T-helper 17 cell (primary cell): ENCODE measurements around the gene CRABP2. TPM values are rescaled to one million over a fixed set of nuclear protein-coding genes. Genes with fewer than 3 reads are reported as not detected.

Experiments used
- ATAC-seq: fragments of 150-1000 bp; cut with Tn5 transposase; 2 replicates; pipeline ENCODE4 v1.10.0; 2021; ENCODE audit warnings: mild to moderate bottlenecking, moderate library complexity
- DNase-seq, 3 donors: peaks; one replicate each; pipeline versions ENCODE4 v3.0.0 to v3.0.0-alpha.2; 2020 to 2021
- H3K9me3 ChIP-seq: one replicate; pipeline ENCODE4 v1.7.0; 2013; ENCODE audit warnings: low read length, mild to moderate bottlenecking; ENCODE audit not compliant: control insufficient read depth, poor library complexity, severe bottlenecking
- H3K27ac Mint-ChIP-seq: one replicate; pipeline ENCODE4 v1.8.0; 2022; ENCODE audit warnings: mild to moderate bottlenecking, moderate library complexity, mixed read lengths
- H3K27me3 Mint-ChIP-seq: one replicate; pipeline ENCODE4 v1.8.0; 2022; ENCODE audit warnings: mixed read lengths
- H3K36me3 Mint-ChIP-seq: one replicate; pipeline ENCODE4 v1.8.0; 2022; ENCODE audit warnings: low read depth, mixed read lengths
- H3K4me1 Mint-ChIP-seq: one replicate; pipeline ENCODE4 v1.8.0; 2022; ENCODE audit warnings: mild to moderate bottlenecking, mixed read lengths
- H3K4me3 Mint-ChIP-seq: one replicate; pipeline ENCODE4 v1.8.0; 2022; ENCODE audit warnings: mild to moderate bottlenecking, moderate library complexity, mixed read lengths
- total RNA-seq, 4 donors: library from RNA in 2 of 4; stranded (reverse) in 2 of 4; gene quantifications; one replicate each; pipeline ENCODE4 v1.2.3 and lab custom pipeline; 2022 to 2026

CRABP2 gene
- total RNA-seq, 2 donors from 2014 or later = 1.5 to 4.5 TPM

DNA sequence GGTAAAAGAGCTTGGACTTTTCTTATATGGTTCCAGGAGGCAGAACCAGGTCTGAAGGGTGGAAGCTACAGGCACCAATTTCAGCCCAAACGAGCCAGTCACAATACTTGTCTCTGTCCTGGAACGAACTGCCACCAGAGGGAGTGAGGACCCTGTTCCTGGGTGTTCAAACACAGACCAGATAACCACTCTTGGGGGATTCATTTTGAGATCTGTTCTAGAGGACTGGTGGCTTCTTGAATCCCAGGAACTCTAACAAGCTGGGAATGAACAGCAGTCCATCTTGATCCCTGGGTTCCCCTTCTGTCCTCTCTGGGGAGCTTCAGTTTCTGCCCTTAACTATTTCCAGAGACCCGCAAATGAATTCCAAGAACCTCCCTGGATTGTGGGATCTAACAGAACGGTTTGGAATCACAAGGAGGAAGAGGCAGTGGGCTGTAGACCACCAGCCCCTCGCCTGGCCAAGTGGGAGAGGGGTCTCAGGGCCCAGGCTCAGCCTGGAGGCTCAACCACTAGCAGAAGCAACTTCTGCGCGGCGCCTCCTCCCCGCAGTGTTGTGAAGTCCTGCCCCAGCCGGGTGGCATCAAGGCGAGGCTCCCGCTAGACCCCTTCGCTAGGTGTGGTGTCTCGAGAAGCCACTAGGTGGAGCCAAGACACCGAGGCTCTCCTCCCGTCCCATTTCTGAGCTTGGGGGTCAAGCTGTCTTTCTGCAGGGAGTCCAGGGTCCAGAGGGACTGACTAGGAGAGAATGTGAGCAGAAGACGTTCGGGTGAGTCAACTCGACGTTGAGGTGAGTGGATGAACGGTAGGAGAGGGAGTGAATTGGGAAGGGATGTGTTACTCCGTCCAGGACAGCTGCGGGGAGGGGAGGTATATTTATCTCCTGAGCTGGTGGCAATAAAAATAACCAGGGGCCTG is 16.1 kb downstream of the CRABP2 start:
- Mint-ChIP-seq H3K27ac (peak overlapping the region; percentile 76), H3K4me1 (peaks cover 28% of the 10 kb centered on the region), H3K4me3 (peak overlapping the region; percentile 53), H3K36me3 (peaks cover 15% of the 10 kb centered on the region), H3K27me3 (peaks cover 56% of the 10 kb centered on the region)
- no peaks in the 10 kb centered on the region for H3K9me3 ChIP-seq
- DNase-seq (peak; percentile 60 to 62 (median 62)), ATAC-seq (peak; percentile 98)

DNA sequence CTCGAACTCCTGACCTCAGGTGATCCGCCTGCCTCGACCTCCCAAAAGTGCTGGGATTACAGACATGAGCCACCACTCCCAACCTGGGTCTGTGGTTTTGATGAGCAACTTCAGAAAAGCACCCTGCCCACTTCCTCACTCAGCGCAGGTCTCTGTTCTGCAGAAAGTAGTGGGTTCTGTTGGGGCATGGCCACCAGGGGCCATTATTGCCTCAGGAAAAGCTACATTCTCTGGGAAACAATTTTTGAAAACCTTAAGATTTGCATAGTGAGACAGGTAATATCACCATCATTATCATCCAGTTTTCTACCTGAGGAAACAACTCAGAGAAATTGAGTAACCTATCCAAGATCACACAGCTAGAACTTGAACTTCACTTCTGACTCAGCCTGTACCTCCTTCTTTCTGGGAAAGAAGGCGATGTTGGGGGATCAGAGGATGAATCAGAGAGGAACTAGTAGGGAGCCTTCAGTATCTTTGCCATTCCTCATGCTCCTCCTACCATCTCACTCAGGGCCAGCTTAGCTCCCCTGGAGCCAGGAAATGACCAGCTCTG is 21.1 kb downstream of the CRABP2 start:
- Mint-ChIP-seq H3K36me3 (peaks cover 2% of the 10 kb centered on the region), H3K27me3 (peaks cover 47% of the 10 kb centered on the region), H3K4me1 (peaks cover 16% of the 10 kb centered on the region), H3K27ac (no peak overlapping the region), H3K4me3 (no peak overlapping the region)
- DNase-seq = no peak
- H3K9me3 ChIP-seq = no peaks in the 10 kb centered on the region
- peak; percentile 74 for ATAC-seq

DNA sequence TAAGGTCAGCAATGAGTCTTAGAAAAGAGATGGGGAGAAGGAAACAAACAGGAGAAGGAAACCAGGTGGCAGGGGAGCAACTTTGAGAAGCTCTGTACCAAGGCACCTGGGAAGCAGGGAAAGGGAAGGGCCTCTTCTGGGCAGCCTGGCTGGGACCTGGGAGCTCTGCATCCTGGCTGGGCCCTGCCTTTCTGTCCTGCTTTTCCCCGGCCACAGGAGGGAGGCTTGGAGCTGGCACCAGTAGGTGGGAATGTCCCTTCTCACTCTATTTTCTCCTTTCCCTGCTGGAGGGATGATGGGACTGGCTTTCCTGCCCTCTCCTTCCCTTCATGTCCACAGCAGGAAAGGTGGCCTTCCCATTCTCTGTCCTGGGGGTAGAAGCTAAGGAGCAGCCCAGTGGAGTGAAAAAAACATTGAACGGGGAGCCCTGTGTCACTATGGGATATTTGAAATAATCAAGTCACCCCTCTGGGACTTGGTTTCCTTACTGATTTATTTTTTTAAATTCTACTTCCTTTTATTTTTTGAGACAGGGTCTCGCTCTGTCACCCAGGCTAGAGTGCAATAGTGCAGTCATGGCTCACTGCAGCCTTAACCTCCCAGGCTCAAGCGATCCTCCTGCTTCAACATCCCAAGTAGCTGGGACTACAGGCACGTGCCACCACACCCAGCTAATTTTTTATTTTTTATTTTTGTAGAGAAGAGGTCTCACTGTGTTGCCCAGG is 23.1 kb downstream of the CRABP2 start:
- Mint-ChIP-seq H3K36me3 (peaks cover 7% of the 10 kb centered on the region), H3K27me3 (peaks cover 53% of the 10 kb centered on the region), H3K4me3 (no peak overlapping the region), H3K27ac (no peak overlapping the region), H3K4me1 (peaks cover 21% of the 10 kb centered on the region)
- no peak for ATAC-seq
- DNase-seq = no peak
- H3K9me3 ChIP-seq = no peaks in the 10 kb centered on the region

- H3K9me3 ChIP-seq = no peaks in the 10 kb centered on the region
- H3K36me3 Mint-ChIP-seq = peaks cover 7% of the 10 kb centered on the region
- ATAC-seq = no peak
- DNase-seq = no peak
- peaks cover 21% of the 10 kb centered on the region for H3K4me1 Mint-ChIP-seq
- H3K27me3 Mint-ChIP-seq = peaks cover 59% of the 10 kb centered on the region
- H3K4me3 Mint-ChIP-seq = no peak overlapping the region
- no peak overlapping the region for H3K27ac Mint-ChIP-seq
Observed at GRCh38 chr1:156681196-156681960, 24.0 kb downstream of the CRABP2 start.

DNA sequence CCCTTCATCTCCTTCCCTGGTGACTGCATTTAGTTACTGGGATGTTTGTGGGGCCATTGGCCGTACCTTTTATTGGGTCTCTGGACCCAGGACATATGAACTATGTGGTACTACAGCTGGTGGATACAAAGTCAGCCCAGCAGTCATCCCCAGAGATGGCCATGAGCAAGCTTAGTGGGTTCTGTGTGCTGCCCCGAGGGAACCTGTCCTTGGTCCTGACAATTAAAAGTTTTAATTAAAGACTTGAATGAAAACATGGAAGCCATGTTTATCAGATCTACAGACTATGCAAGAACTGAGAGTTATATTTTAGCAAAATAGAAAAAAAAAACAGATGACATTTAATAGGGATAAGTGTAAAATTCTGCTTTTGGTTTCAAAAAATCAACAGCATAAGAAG is 25.3 kb downstream of the CRABP2 start:
- peaks cover 21% of the 10 kb centered on the region for H3K4me1 Mint-ChIP-seq
- H3K4me3 Mint-ChIP-seq = no peak overlapping the region
- peaks cover 7% of the 10 kb centered on the region for H3K36me3 Mint-ChIP-seq
- no peaks in the 10 kb centered on the region for H3K9me3 ChIP-seq
- H3K27me3 Mint-ChIP-seq = peaks cover 66% of the 10 kb centered on the region
- no peak overlapping the region for H3K27ac Mint-ChIP-seq
- DNase-seq (no peak), ATAC-seq (no peak)

GRCh38 chr1:156677616-156678596 is 27.5 kb downstream of the CRABP2 start:
- H3K4me3 Mint-ChIP-seq = peak overlapping the region; percentile 63
- no peaks in the 10 kb centered on the region for H3K9me3 ChIP-seq
- peaks cover 79% of the 10 kb centered on the region for H3K27me3 Mint-ChIP-seq
- peaks cover 8% of the 10 kb centered on the region for H3K36me3 Mint-ChIP-seq
- H3K27ac Mint-ChIP-seq = peak overlapping the region; percentile 29
- DNase-seq = no peak
- ATAC-seq = peak; percentile 41
- peaks cover 11% of the 10 kb centered on the region for H3K4me1 Mint-ChIP-seq

- Mint-ChIP-seq H3K4me1 (peaks cover 11% of the 10 kb centered on the region), H3K27ac (peak within 1 kb of the TSS; percentile 29), H3K27me3 (peaks cover 85% of the 10 kb centered on the region), H3K4me3 (peak within 1 kb of the TSS; percentile 63), H3K36me3 (peaks cover 11% of the 10 kb centered on the region)
- H3K9me3 ChIP-seq = no peaks in the 10 kb centered on the region
- ATAC-seq = no peak
- no peak for DNase-seq
Observed at GRCh38 chr1:156676820-156677615, 28.4 kb downstream of the CRABP2 start, which contains the start of gene NES. TSS of gene NES (minus strand) at chr1:156677407. CDS start at chr1:156677264, 143 bp downstream.

GRCh38 chr1:156676114-156676819 is 29.1 kb downstream of the CRABP2 start:
- peak overlapping the region; percentile 25 for H3K4me3 Mint-ChIP-seq
- peaks cover 15% of the 10 kb centered on the region for H3K36me3 Mint-ChIP-seq
- ATAC-seq (no peak), DNase-seq (no peak)
- no peaks in the 10 kb centered on the region for H3K9me3 ChIP-seq
- H3K27me3 Mint-ChIP-seq = peaks cover 85% of the 10 kb centered on the region
- H3K27ac Mint-ChIP-seq = no peak overlapping the region
- peaks cover 11% of the 10 kb centered on the region for H3K4me1 Mint-ChIP-seq

DNA sequence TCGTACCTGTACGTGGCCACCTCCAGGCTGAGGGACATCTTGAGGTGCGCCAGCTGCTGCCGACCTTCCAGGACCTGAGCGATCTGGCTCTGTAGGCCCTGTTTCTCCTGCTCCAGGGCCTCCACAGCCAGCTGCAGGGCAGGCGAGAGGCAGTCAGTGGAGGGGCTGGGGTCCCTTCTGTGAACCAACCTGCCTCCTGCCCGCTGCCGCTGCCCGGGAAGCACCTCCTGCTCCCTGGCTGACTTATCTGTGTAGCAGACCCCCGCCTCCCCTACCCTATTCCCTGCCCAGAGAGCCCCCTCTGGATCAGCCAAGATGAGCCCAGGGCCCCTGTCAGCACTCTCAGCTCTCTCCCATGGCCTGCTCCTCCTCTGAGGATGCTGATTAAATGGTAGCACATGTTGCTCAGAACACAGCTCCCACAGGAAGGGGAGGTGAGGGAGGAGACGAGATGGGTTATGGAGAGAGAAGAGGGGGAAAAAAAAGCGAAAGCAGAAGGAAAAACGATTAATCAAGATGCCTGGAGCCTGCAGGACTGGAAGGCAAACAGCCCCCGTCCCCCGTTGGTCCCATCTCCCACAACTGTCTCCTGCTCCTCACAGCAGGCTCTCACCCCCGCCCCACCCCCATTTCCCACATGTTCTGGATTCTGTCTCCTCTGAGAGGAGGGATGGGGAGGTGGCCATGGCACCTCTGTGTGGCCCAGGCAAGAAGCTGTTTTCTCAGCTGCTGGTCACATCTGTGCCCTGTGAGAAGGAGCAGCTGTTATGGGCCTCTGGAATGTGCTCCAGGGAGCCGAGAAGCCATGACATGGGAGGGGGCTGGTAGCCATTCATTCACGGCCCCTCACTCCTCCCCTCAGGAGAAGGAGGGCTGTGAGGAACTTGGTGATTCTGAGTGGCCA is 29.9 kb downstream of the CRABP2 start:
- H3K36me3 Mint-ChIP-seq = peaks cover 18% of the 10 kb centered on the region
- ATAC-seq (no peak), DNase-seq (no peak)
- no peaks in the 10 kb centered on the region for H3K9me3 ChIP-seq
- no peak overlapping the region for H3K27ac Mint-ChIP-seq
- H3K4me1 Mint-ChIP-seq = peaks cover 11% of the 10 kb centered on the region
- H3K4me3 Mint-ChIP-seq = peak overlapping the region; percentile 25
- peaks cover 82% of the 10 kb centered on the region for H3K27me3 Mint-ChIP-seq

DNA sequence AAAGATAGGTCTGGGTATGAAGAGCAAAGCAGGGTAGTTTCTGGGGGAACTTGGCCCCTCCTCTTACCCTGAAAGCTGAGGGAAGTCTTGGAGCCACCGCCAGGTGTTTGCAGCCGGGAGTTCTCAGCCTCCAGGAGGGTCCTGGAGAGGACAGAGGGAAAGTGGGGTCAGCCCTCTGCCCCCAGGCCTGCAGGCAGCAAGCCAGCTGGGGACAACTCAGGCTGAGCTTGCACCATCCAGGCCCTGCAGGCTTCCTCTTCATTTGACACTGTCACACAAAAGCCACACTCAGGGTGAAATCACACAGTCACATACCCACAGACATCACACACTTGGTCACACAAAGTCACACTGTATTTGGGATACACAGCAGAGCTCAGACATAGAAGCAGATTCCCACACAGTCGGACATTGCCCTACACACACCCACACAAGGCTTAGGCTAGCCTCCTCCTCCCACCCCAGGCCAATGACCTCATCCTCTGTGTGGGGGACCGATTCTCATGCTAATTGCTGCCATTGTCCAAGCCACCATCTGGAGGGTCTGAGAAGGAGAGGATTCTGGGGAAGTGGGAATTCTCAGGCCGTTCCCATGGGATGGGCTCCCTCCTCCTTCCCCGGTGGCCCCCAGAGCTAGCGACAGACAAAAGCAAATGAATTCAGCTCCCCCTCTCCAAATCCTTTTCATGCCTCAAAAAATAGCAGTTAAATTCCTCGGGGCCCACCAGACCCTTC is 31.8 kb downstream of the CRABP2 start:
- no peaks in the 10 kb centered on the region for H3K9me3 ChIP-seq
- no peak overlapping the region for H3K4me3 Mint-ChIP-seq
- H3K27ac Mint-ChIP-seq = peak overlapping the region; percentile 19
- ATAC-seq (no peak), DNase-seq (no peak)
- peaks cover 67% of the 10 kb centered on the region for H3K27me3 Mint-ChIP-seq
- peaks cover 16% of the 10 kb centered on the region for H3K36me3 Mint-ChIP-seq
- H3K4me1 Mint-ChIP-seq = peaks cover 8% of the 10 kb centered on the region
